ENCODE data around the gene PSPC1.
"Not testable (repeated sequence)": the region's sequence is repeated elsewhere in the genome, so short reads cannot be mapped to it uniquely, and the experiment has no call there.

PSPC1 gene

GRCh38 chr13:19782727-19783682 is at the start of gene PSPC1:
Gene PSPC1 (minus strand): TSS chr13:19782945. CDS start chr13:19782757, 188 bp downstream.
- peak; percentile 66 for DNase-seq

GRCh38 chr13:19822673-19823072 is 39.9 kb upstream of the PSPC1 start:
- no peak for DNase-seq

GRCh38 chr13:19818223-19818842 is 35.6 kb upstream of the PSPC1 start:
- no peak for DNase-seq

GRCh38 chr13:19817510-19818158 is 34.9 kb upstream of the PSPC1 start:
- DNase-seq = no peak

- DNase-seq = no peak
Observed at GRCh38 chr13:19817106-19817505, 34.4 kb upstream of the PSPC1 start.

GRCh38 chr13:19815842-19816241 is 33.1 kb upstream of the PSPC1 start:
- not testable (repeated sequence) for DNase-seq

GRCh38 chr13:19810996-19811881 is 28.5 kb upstream of the PSPC1 start:
- no peak for DNase-seq

- no peak for DNase-seq
Observed at GRCh38 chr13:19810151-19810550, 27.4 kb upstream of the PSPC1 start.

- DNase-seq = no peak
Observed at GRCh38 chr13:19805765-19806164, 23.0 kb upstream of the PSPC1 start.

GRCh38 chr13:19795956-19796355 is 13.2 kb upstream of the PSPC1 start:
- no peak for DNase-seq

GRCh38 chr13:19794631-19795030 is 11.9 kb upstream of the PSPC1 start:
- DNase-seq = no peak

GRCh38 chr13:19791953-19792537 is 9.3 kb upstream of the PSPC1 start:
- DNase-seq = no peak

GRCh38 chr13:19782049-19782726 is 557 bp downstream of the PSPC1 start:
- no peak for DNase-seq

- no peak for DNase-seq
Observed at GRCh38 chr13:19781526-19781925, 1.2 kb downstream of the PSPC1 start.

- not testable (repeated sequence) for DNase-seq
Observed at GRCh38 chr13:19780753-19781418, 1.9 kb downstream of the PSPC1 start.

- no peak for DNase-seq
Observed at GRCh38 chr13:19772306-19772705, 10.4 kb downstream of the PSPC1 start.

GRCh38 chr13:19769854-19770253 is 12.9 kb downstream of the PSPC1 start:
- no peak for DNase-seq

GRCh38 chr13:19767966-19768365 is 14.8 kb downstream of the PSPC1 start:
- DNase-seq = no peak

- DNase-seq = no peak
Observed at GRCh38 chr13:19766591-19766990, 16.2 kb downstream of the PSPC1 start.

- no peak for DNase-seq
Observed at GRCh38 chr13:19764237-19764636, 18.5 kb downstream of the PSPC1 start.

- DNase-seq = no peak
Observed at GRCh38 chr13:19763618-19764017, 19.1 kb downstream of the PSPC1 start.
